WERI-Rb-1 (cell line): ENCODE measurements around the gene GCSAML.

Experiments used
- DNase-seq: peaks from one replicate; pipeline ENCODE4 v3.0.0-alpha.2; 2020
- H3K27ac ChIP-seq: fragments of 250-450 bp; sonication (Bioruptor Pico); 2 replicates; pipeline ENCODE4 v1.5.1; 2020; ENCODE audit warnings: mild to moderate bottlenecking, moderate library complexity
- H3K27me3 ChIP-seq: fragments of 250-450 bp; sonication (Bioruptor Pico); 2 replicates; pipeline ENCODE4 v1.5.1; 2021; ENCODE audit warnings: mild to moderate bottlenecking, low read depth, moderate library complexity; ENCODE audit not compliant: insufficient read depth, severe bottlenecking
- H3K36me3 ChIP-seq: fragments of 250-450 bp; sonication (Bioruptor Pico); 2 replicates; pipeline ENCODE4 v1.5.1; 2020; ENCODE audit warnings: mild to moderate bottlenecking, moderate library complexity
- H3K4me3 ChIP-seq: 2 replicates; pipeline ENCODE4 v1.5.1; 2011; ENCODE audit warnings: low read depth, mild to moderate bottlenecking, control low read depth, low read length
- H3K9me3 ChIP-seq: fragments of 250-450 bp; sonication (Bioruptor Pico); 2 replicates; pipeline ENCODE4 v1.5.1; 2021; ENCODE audit warnings: mild to moderate bottlenecking, moderate library complexity; ENCODE audit not compliant: severe bottlenecking
- CTCF ChIP-seq: IDR thresholded peaks from 2 replicates; pipeline ENCODE4 v1.5.1; 2011; ENCODE audit warnings: low read depth, mild to moderate bottlenecking, control low read depth, inconsistent platforms, low read length

Gene GCSAML

GRCh38 chr1:247576514-247576913 is 27.6 kb downstream of the GCSAML start:
- Histone ChIP-seq H3K27ac (no peak overlapping the region), H3K4me3 (no peak overlapping the region), H3K36me3 (no peaks in the 10 kb centered on the region), H3K27me3 (peaks cover 51% of the 10 kb centered on the region), H3K9me3 (no peaks in the 10 kb centered on the region)
- no peak for TF ChIP-seq CTCF
- DNase-seq: no peak

- H3K36me3 ChIP-seq: no peaks in the 10 kb centered on the region
- no peaks in the 10 kb centered on the region for H3K9me3 ChIP-seq
- H3K27me3 ChIP-seq: peaks cover 38% of the 10 kb centered on the region
- no peak for DNase-seq
- no peak overlapping the region for H3K27ac ChIP-seq
- no peak overlapping the region for H3K4me3 ChIP-seq
- TF ChIP-seq CTCF: no peak
These were observed 30.1 kb downstream of the GCSAML start for GRCh38 chr1:247578946-247579460.

GRCh38 chr1:247588060-247588459 is 39.1 kb downstream of the GCSAML start, which contains the start of gene OR2G2:
Gene OR2G2, plus strand, starts transcription at chr1:247588360. Its CDS starts 0 bp downstream, at chr1:247588360.
- no peak for DNase-seq
- H3K9me3 ChIP-seq: no peaks in the 10 kb centered on the region
- H3K27me3 ChIP-seq: peaks cover 10% of the 10 kb centered on the region
- H3K36me3 ChIP-seq: no peaks in the 10 kb centered on the region
- TF ChIP-seq CTCF: no peak
- H3K4me3 ChIP-seq: no peak within 1 kb of the TSS
- H3K27ac ChIP-seq: no peak within 1 kb of the TSS

- peaks cover 33% of the 10 kb centered on the region for H3K27me3 ChIP-seq
- H3K27ac ChIP-seq: no peak within 1 kb of the TSS
- H3K9me3 ChIP-seq: no peaks in the 10 kb centered on the region
- no peak within 1 kb of the TSS for H3K4me3 ChIP-seq
- DNase-seq: no peak
- TF ChIP-seq CTCF: no peak
- H3K36me3 ChIP-seq: no peaks in the 10 kb centered on the region
These were observed 56.4 kb downstream of the GCSAML start, which contains the start of gene OR2G3 for GRCh38 chr1:247605286-247605685. Gene OR2G3, plus strand, starts transcription at chr1:247605586. Its CDS starts 0 bp downstream, at chr1:247605586.

GRCh38 chr1:247613405-247613804 is 64.5 kb downstream of the GCSAML start:
- TF ChIP-seq CTCF: no peak
- H3K27ac ChIP-seq: no peak overlapping the region
- no peaks in the 10 kb centered on the region for H3K9me3 ChIP-seq
- peaks cover 11% of the 10 kb centered on the region for H3K27me3 ChIP-seq
- H3K4me3 ChIP-seq: no peak overlapping the region
- DNase-seq: no peak
- H3K36me3 ChIP-seq: no peaks in the 10 kb centered on the region

GRCh38 chr1:247614625-247615024 is 65.7 kb downstream of the GCSAML start:
- H3K4me3 ChIP-seq: no peak overlapping the region
- no peak overlapping the region for H3K27ac ChIP-seq
- peaks cover 20% of the 10 kb centered on the region for H3K27me3 ChIP-seq
- TF ChIP-seq CTCF: no peak
- no peaks in the 10 kb centered on the region for H3K36me3 ChIP-seq
- H3K9me3 ChIP-seq: no peaks in the 10 kb centered on the region
- DNase-seq: no peak
